OCI-LY3 (cell line): ENCODE results near the gene GFI1B.

Experiments
- CTCF ChIP-seq: fragments of 200-600, 300-600 bp; sonication (generic); IDR thresholded peaks from 2 replicates; pipeline ENCODE4 v1.5.1; 2014; ENCODE audit warnings: antibody characterized with exemption, low read length, low read depth
- EZH2phosphoT487 ChIP-seq: fragments of 200-600 bp; shearing (Covaris generic); IDR thresholded peaks from 2 replicates; pipeline ENCODE4 v1.6.1; 2018; ENCODE audit warnings: antibody characterized with exemption, mixed run types, low read depth

- TF ChIP-seq CTCF (no peak), EZH2phosphoT487 (no peak)
Measured at GRCh38 chr9:133029994-133030316, 51.5 kb downstream of the GFI1B start.
